Tibial nerve (tissue), 4 donors: ENCODE data around the gene KCNMA1.

ENCODE experiments used
- CTCF ChIP-seq, 5 experiments: fragments of 200-600 bp in 3 of 5; fragments of 450-650 bp in 2 of 5; sonication (generic) in 3 of 5; IDR thresholded peaks; one replicate each; pipeline ENCODE4 v1.5.1; 2016 to 2019; ENCODE audit warnings: antibody characterized with exemption in 5 of 5, mild to moderate bottlenecking in 3 of 5, moderate library complexity in 2 of 5
- EP300 ChIP-seq, 2 donors: sonication (generic); formaldehyde crosslinking; IDR thresholded peaks; one replicate each; pipeline ENCODE4 v1.6.1; 2017; ENCODE audit warnings: antibody characterized with exemption in 2 of 2, mild to moderate bottlenecking in 1 of 2
- POLR2A ChIP-seq, 2 donors: fragments of 450-650 bp; IDR thresholded peaks; one replicate each; pipeline ENCODE4 v1.6.1; 2017; ENCODE audit warnings: antibody characterized with exemption in 2 of 2, mild to moderate bottlenecking in 2 of 2, moderate library complexity in 2 of 2

GRCh38 chr10:77135555-77135954 lies 502.1 kb downstream of the KCNMA1 start:
- TF ChIP-seq CTCF (IDR thresholded peaks at IDR 0.05) (no peak), POLR2A (IDR thresholded peaks at IDR 0.05) (no peak), EP300 (IDR thresholded peaks at IDR 0.05) (no peak)
